Amygdala (tissue), 56 donors: Measurements from ENCODE around the gene MITF.
"Not testable (repeated sequence)": the region's sequence is repeated elsewhere in the genome, so short reads cannot be mapped to it uniquely, and the experiment has no call there.

Source experiments
- DNase-seq, 56 donors: peaks; one replicate each; lab custom pipeline; 2025; lab: John Stamatoyannopoulos, UW

The MITF gene

GRCh38 chr3:69896095-69896494 is 156.8 kb downstream of the MITF start:
- peak in 2 of 56 donors; percentile 2 to 3 for DNase-seq

DNA sequence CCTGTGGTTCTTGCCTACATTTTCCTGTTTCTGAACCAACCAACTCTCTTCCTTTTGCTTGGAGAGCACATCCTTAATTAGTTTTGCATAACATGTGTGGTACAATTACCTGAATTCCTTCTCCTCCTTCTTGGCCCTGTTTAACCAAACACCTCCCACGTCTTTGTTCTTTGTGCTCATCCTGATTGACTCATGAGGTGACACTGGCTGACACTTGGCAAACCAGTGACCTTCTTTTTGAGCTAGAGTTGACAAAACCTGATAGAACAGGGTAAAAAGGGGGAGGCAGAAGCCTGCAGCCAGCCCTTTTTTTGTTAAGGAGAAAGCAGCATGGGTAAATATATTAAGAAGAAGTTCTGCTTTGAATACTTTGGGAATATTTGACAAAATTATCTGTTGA is 161.1 kb downstream of the MITF start:
- no peak for DNase-seq

DNA sequence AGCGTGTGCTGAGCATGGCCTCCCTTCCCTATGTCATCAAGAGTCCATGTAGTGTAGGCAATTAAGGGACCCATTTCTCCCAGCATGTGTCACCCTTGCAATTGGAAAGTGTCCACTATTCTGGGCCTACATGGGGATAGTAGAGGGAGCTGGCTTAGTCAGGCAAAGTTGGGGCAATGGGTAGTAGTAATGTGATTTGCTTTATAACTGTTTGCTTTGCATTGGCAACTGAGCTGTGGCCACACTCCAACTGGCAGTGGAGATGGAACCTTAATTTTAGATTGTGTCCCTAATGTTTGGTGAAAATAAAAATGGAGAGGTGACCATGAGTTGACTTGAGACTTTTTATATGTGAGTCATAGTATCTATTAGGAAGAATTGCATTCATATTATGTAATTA is 162.5 kb downstream of the MITF start:
- DNase-seq = no peak

DNA sequence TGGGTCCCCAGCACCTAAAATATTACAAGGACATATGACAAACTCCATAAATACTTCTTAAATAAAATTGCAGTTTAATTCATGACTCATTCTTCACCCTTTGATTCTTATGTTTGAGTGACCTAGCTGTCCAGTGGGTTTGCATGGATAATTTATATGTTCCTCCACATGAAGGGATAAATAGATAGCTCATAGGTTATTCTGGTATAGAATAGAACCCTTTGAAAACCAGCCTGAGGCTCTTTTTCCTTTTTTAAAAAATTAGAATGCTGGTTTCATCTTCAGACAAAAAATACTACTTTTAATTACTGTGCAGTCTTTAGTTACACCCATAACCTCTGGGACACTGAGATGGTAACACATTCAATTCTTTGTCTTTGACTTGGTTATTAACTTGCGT is 163.1 kb downstream of the MITF start:
- DNase-seq = no peak

DNA sequence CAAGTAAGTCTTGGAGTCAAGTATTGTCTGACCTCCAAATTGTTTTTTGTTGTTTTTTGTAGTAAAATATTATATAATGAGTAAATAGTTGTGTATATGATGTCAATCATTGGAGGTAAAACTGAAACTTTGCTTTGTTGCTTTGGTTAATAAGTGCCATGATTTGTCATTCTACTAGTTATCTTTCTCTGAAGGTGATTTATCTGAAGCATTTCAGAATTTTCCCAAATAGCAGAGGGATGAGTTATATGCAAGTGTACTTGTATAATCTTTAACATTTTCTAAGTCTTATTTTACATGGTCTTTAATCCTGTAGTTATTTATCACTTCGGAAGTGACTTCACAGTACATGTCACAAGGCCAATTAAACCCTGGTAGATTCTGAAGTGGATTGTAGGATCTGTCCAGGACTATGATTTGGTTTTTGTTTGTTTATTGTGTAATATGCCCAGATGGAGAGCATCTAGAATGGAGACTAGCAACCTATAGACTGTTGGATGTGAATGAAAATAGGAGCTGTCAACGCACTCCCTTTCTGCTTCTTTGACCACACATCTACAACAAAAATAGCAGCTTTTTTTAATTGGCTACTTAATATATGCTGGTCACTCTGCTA is 167.2 kb downstream of the MITF start:
- no peak for DNase-seq

DNA sequence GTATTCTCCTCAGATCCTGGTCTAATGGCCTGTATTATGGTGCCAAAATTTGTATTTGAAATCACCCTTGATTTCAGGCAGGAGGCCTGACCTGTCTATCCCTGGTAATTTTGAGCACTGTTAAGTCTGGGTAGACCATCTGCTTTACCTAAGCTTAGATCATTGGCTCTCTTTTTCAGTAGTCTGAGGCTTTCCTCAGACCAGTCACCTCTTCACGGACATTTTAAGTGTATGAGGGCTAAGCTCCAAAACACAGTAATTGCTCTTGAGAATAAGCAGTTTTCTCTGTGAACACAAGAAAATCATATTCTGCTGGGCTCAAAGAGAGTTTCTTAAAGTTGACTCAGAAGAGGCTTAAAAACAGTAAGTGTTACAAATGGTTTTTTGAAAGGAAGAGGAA is 168.3 kb downstream of the MITF start:
- DNase-seq = no peak

DNA sequence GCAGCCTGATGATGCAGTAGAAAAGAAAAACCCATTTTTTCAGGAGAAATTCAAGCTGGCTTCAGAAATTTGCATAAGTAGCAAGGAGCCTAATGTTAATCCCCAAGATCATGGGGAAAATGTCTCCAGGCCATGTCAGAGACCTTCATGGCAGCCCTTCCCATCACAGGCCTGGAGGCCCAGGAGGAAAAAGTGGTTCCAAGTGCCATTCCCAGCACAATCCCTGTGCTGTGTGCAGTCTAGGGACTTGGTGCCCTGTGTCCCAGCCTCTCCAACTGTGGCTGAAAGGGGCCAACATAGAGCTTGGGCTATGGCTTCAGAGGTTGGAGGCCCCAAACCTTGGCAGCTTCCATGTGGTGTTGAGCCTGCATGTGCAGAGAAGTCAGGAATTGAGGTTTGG is 170.6 kb downstream of the MITF start:
- not testable (repeated sequence) for DNase-seq

DNA sequence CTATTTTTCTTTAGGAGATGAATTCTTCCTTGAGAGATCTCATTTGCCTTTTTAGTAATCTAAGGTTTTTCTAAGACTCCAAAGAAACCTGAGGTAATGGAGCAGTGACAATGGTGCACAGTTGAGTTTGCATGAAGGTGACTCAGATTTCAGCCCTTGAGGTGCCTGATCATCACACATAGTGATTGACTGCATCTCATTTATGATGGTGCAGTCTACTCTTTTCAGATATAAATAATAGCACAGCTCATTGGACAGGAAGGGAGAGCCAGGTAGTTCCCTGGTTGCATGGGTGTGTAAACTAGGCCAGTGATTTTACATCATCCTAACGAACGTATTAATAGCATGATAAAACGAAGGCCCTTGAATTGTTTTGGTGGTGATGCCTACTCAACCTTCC is 174.2 kb downstream of the MITF start:
- DNase-seq = no peak

DNA sequence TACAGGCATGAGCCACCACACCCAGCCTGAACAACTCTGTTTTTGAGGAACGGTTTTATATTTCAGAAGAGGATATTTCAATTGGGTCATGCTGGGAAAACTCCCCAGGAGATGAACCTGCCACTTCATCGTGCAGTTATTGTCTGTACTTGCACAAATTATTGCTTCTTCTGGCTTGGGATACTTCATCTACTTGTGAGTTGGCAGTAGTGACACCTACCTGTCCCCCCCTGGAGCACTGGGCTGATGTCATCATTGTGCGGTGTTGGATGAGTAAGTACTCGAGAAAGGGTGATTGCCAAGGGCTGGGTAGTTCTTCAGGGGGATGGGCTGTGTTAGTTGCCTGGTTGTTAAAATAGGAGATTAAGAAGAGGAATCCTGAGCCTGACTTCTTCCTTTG is 175.1 kb downstream of the MITF start:
- no peak for DNase-seq

DNA sequence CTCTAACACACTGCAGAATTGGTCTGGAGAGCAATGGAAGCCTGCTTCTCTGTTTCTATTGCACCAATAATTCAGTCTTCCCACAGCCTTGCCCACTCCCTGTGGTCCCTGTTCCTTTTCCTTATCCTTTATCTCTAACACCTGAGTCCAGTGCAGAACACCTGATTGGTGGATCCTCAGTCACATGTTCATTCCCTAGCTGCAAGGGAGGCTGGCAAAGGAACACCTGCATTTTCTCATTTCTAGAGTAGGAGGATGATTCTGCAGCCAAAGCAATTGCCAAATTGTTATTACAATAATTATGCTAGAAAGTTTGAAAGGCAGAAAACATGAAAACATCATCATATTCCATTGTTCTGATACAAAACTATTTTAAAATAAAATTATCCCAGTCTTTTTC is 176.5 kb downstream of the MITF start:
- DNase-seq = no peak

GRCh38 chr3:69920009-69920408 is 180.7 kb downstream of the MITF start:
- DNase-seq = peak in 5 of 56 donors; percentile 13 to 32 (median 18)

GRCh38 chr3:69921651-69922050 is 182.4 kb downstream of the MITF start:
- DNase-seq = peak in 1 of 56 donors; percentile 10

- no peak for DNase-seq
Measured at GRCh38 chr3:69922521-69923000, 183.3 kb downstream of the MITF start.

GRCh38 chr3:69925506-69925905 is 186.2 kb downstream of the MITF start:
- DNase-seq = no peak

GRCh38 chr3:69926385-69926784 is 187.1 kb downstream of the MITF start:
- DNase-seq = peak in 29 of 56 donors; percentile 5 to 63 (median 27)

GRCh38 chr3:69927571-69927970 is 188.3 kb downstream of the MITF start:
- no peak for DNase-seq

DNA sequence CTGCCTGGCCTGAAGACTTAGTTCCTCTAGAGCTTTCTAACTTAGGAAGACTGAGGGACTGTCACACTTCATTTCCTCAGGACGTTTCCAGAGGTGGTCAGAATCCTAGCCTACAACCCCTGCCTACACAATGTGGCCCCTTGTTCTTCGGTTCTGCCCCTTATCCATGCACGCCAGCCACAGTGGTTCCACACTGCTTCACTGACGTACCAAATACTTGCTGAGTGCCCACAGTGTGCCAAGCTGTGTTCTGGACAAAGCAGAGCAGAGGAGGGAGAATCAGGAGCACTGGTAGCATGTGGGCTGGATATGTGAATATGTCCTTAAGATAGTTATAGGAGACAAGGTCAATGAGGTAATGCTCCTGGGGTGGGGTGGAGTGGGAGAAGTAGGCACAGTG is 189.8 kb downstream of the MITF start:
- DNase-seq = peak in 2 of 56 donors; percentile 8 to 13

DNA sequence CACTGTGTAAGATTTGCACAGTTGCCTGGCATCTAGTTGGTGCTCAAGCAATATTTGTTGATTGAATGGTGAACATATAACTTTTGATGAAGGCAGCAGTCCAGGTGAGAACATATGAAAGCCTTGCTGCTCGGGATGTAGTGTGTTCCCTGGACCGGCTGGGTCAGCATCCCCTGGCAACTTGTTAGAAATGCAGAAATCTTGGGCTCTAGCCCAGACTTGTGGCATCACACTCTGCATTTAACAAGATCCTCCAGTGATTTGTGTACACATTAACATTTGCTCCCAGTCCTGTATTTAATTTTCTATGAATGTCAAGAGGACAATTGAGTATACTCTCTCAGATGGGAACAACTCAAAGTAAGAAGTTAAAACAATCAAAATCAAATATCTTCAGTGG is 191.3 kb downstream of the MITF start:
- DNase-seq = peak in 30 of 56 donors; percentile 4 to 73 (median 33)

GRCh38 chr3:69932087-69932486 is 192.8 kb downstream of the MITF start:
- no peak for DNase-seq

GRCh38 chr3:69932501-69932900 is 193.2 kb downstream of the MITF start:
- DNase-seq = no peak

DNA sequence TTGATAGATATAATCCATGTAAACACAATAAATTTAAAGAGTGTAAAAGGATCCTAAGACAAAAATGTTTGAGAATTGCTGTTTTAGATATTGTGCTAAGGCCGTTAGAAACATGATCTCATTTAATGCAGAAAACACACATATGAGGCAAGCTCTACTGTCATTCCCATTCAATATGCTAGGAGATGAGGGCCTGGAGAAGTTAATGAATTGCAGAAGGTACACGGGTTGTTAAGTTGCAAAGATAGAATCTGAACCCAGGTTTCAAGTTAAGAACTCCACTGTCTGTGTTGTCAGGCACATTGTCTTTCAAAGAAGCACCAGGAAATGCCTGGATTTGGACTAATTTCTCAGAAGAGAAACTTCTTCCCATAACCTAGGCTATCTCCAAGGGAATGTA is 195.1 kb downstream of the MITF start:
- DNase-seq = no peak

DNA sequence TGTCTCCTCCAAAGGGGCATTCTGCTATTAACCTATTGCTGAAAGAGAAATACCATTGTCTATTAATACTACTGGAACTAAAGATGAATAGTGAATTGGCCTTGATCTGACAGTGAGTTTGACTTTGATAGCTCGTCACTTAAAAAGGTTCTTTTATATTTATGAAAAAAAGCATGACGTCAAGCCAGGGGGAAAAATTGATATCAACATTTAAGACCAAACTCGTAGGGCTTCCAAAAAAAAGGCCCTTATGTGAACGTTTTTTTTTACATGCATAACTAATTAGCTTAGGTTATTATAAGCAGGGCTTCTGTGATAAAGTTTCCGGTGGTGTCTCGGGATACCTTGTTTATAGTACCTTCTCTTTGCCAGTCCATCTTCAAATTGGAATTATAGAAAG is 197.0 kb downstream of the MITF start:
- no peak for DNase-seq

GRCh38 chr3:69938061-69938460 is 198.8 kb downstream of the MITF start:
- no peak for DNase-seq
